Bronchial epithelial cell (primary cell): Measurements from ENCODE around the gene THBS2. TPM values are rescaled to one million over a fixed set of nuclear protein-coding genes. Genes with fewer than 3 reads are reported as not detected.

Experiments
- DNase-seq: peaks from one replicate; pipeline ENCODE4 v3.0.0-alpha.2; 2010; ENCODE audit warnings: low read depth
- FAIRE-seq: peaks from 2 replicates; lab custom pipeline; 2011; peaks lifted over from hg19 to GRCh38; lab: Jason Lieb, UNC
- H3K27me3 ChIP-seq: 2 replicates; pipeline ENCODE4 v1.5.1; 2011; ENCODE audit warnings: low read length; ENCODE audit not compliant: control insufficient read depth, insufficient read depth
- H3K36me3 ChIP-seq: 2 replicates; pipeline ENCODE4 v1.5.1; 2011; ENCODE audit warnings: low read length; ENCODE audit not compliant: control insufficient read depth, insufficient read depth
- H3K4me3 ChIP-seq: 2 replicates; pipeline ENCODE4 v1.5.1; 2011; ENCODE audit warnings: mild to moderate bottlenecking, low read depth, low read length, control low read depth
- total RNA-seq: library from RNA; depleted of rRNA; stranded (reverse); fragments of >200 nt; gene quantifications from 2 replicates; pipeline ENCODE4 v1.2.1, GENCODE V29; 2014
- TF ChIP-seq, protein P1 (sequence below): IDR thresholded peaks from 2 replicates; pipeline ENCODE4 v1.5.1; 2011; ENCODE audit warnings: mild to moderate bottlenecking, moderate library complexity, low read length, control low read depth, inconsistent platforms; ENCODE audit not compliant: insufficient read depth, severe bottlenecking

The THBS2 gene
- total RNA-seq, 1 donor from 2014 or later: 8.7 TPM

DNA sequence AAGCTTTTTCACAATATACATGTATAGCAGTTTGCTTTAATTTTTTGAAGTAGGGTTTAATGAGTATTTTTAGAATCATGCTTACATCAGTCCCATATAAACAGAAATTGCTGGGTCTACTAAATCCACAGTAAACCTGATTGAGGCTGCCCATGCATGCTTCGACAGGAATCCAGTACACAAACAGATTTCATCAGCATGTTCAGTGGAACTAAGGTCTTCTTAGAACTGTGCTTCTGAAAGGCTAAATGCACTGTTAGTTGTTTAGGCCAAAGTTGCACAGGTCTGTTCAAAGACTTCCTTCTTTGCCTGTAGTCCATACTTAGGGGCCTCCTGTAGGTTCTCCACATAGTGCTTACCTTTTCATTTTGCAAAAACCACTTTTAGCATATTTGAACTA, 42.5 kb upstream of the THBS2 start:
- Histone ChIP-seq H3K27me3 (no peaks in the 10 kb centered on the region), H3K36me3 (no peaks in the 10 kb centered on the region), H3K4me3 (no peak overlapping the region)
- peak; percentile 87 for DNase-seq
- TF ChIP-seq, protein P1, sequence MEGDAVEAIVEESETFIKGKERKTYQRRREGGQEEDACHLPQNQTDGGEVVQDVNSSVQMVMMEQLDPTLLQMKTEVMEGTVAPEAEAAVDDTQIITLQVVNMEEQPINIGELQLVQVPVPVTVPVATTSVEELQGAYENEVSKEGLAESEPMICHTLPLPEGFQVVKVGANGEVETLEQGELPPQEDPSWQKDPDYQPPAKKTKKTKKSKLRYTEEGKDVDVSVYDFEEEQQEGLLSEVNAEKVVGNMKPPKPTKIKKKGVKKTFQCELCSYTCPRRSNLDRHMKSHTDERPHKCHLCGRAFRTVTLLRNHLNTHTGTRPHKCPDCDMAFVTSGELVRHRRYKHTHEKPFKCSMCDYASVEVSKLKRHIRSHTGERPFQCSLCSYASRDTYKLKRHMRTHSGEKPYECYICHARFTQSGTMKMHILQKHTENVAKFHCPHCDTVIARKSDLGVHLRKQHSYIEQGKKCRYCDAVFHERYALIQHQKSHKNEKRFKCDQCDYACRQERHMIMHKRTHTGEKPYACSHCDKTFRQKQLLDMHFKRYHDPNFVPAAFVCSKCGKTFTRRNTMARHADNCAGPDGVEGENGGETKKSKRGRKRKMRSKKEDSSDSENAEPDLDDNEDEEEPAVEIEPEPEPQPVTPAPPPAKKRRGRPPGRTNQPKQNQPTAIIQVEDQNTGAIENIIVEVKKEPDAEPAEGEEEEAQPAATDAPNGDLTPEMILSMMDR: no peak
- FAIRE-seq: no peak

DNA sequence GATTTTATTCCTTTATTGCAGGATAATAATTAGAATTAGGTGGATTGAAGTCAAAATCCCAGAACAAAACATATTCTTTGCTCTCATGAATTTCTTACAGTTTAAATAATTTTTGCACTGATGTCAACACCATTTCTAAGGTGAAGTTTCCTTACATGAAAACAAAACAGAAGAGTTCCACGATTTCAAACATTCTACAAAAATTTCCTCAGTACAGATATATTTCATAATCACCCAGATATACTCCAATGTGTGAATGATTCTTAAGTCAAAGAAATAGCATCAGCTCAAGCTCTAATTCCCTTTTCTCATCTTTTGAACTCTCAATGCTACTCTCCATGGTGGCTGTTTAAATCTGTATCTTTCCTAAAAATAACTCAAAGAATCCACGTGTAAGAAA, 39.5 kb upstream of the THBS2 start:
- H3K27me3 ChIP-seq: no peaks in the 10 kb centered on the region
- no peaks in the 10 kb centered on the region for H3K36me3 ChIP-seq
- FAIRE-seq: no peak
- no peak overlapping the region for H3K4me3 ChIP-seq
- DNase-seq: no peak
- TF ChIP-seq, protein P1: no peak

- no peaks in the 10 kb centered on the region for H3K36me3 ChIP-seq
- no peaks in the 10 kb centered on the region for H3K27me3 ChIP-seq
- no peak for FAIRE-seq
- TF ChIP-seq, protein P1: no peak
- no peak overlapping the region for H3K4me3 ChIP-seq
- DNase-seq: peak; percentile 92
Measured at GRCh38 chr6:169292338-169293124, 38.9 kb upstream of the THBS2 start.

GRCh38 chr6:169291646-169292337, 38.1 kb upstream of the THBS2 start:
- no peaks in the 10 kb centered on the region for H3K36me3 ChIP-seq
- H3K4me3 ChIP-seq: no peak overlapping the region
- FAIRE-seq (no peak), DNase-seq (no peak)
- TF ChIP-seq, protein P1: no peak
- H3K27me3 ChIP-seq: no peaks in the 10 kb centered on the region

DNA sequence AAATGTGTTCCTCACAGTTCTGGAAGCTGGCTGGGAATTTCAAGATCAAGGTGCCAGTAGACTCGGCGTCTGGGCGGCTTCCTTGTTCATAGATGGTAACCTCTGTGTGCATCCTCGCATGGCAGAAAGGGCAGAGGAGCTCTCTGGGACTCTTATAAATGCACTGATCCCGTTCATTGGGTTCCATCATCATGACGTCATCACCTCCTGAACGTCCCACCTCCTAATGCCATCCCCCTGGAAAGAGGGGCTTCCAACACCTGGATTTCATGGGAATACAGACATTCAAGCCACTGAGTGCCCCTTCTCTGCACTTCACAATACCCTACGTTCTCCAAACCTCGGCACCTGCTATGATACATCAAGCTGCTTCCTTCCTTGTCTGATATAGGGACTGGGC, 37.5 kb upstream of the THBS2 start:
- Histone ChIP-seq H3K36me3 (no peaks in the 10 kb centered on the region), H3K27me3 (no peaks in the 10 kb centered on the region), H3K4me3 (no peak overlapping the region)
- TF ChIP-seq, protein P1: no peak
- no peak for DNase-seq
- no peak for FAIRE-seq
